Measurements from ENCODE around the gene MICOS13. TPM values are rescaled to one million over a fixed set of nuclear protein-coding genes. Genes with fewer than 3 reads are reported as not detected.
"Not testable (repeated sequence)": the region's sequence is repeated elsewhere in the genome, so short reads cannot be mapped to it uniquely, and the experiment has no call there.

MICOS13 gene
- total RNA-seq, 2 experiments from 2014 or later: 54.6 to 62.1 TPM

- POLR2A ChIA-PET: no interaction called here
- CTCF ChIA-PET: interaction anchor here (0.7 kb wide), 1 partner anchor 13 kb away, joined by 4 read pairs; no protein-coding TSS in a partner anchor
Measured at GRCh38 chr19:5705552-5705951, 25.2 kb upstream of the MICOS13 start.

- POLR2A ChIA-PET: interaction anchor here (0.6 kb wide), 1 partner anchor 13 kb away, joined by 4 read pairs; no protein-coding TSS in a partner anchor
- CTCF ChIA-PET: no interaction called here
Measured at GRCh38 chr19:5703819-5704818, 23.8 kb upstream of the MICOS13 start.

GRCh38 chr19:5702053-5702410, 21.7 kb upstream of the MICOS13 start:
- CTCF ChIA-PET, POLR2A ChIA-PET: not testable (repeated sequence)

- ChIA-PET CTCF (no interaction called here), POLR2A (interaction anchor here (0.7 to 2.1 kb wide), 2 partner anchors 9 to 38 kb away, joined by 4 to 7 read pairs; no protein-coding TSS in a partner anchor)
Measured at GRCh38 chr19:5700455-5701092, 20.3 kb upstream of the MICOS13 start.

GRCh38 chr19:5698635-5699422, 18.5 kb upstream of the MICOS13 start:
- ChIA-PET CTCF (interaction anchor here (1.0 to 1.1 kb wide), 2 partner anchors 9 to 11 kb away, joined by 3 read pairs; partner anchors contain the start of gene RPL36), POLR2A (interaction anchor here (1.4 to 2.1 kb wide), 2 partner anchors 8 to 20 kb away, joined by 4 to 7 read pairs; no protein-coding TSS in a partner anchor)

- CTCF ChIA-PET: interaction anchor here (1.1 kb wide), 1 partner anchor 10 kb away, joined by 3 read pairs; no protein-coding TSS in a partner anchor
- POLR2A ChIA-PET: interaction anchor here (1.4 kb wide), 1 partner anchor 21 kb away, joined by 4 read pairs; no protein-coding TSS in a partner anchor
Measured at GRCh38 chr19:5697890-5698634, 17.7 kb upstream of the MICOS13 start.

- CTCF ChIA-PET: no interaction called here
- POLR2A ChIA-PET: no interaction called here
Measured at GRCh38 chr19:5697022-5697889, 16.9 kb upstream of the MICOS13 start.

- ChIA-PET POLR2A (no interaction called here), CTCF (no interaction called here)
Measured at GRCh38 chr19:5696196-5697021, 16.1 kb upstream of the MICOS13 start.

GRCh38 chr19:5695649-5696195, 15.4 kb upstream of the MICOS13 start:
- CTCF ChIA-PET: interaction anchor here (1.2 kb wide), 1 partner anchor 19 kb away, joined by 8 read pairs; no protein-coding TSS in a partner anchor
- POLR2A ChIA-PET: no interaction called here

- ChIA-PET CTCF (interaction anchor here (1.2 to 1.7 kb wide), 2 partner anchors 20 to 23 kb away, joined by 5 to 8 read pairs; no protein-coding TSS in a partner anchor), POLR2A (interaction anchor here (0.6 kb wide), 1 partner anchor 14 kb away, joined by 10 read pairs; no protein-coding TSS in a partner anchor)
Measured at GRCh38 chr19:5694956-5695648, 14.8 kb upstream of the MICOS13 start.

GRCh38 chr19:5694167-5694955, 14.0 kb upstream of the MICOS13 start:
- ChIA-PET CTCF (interaction anchor here (1.2 to 1.7 kb wide), 2 partner anchors 20 to 24 kb away, joined by 5 to 8 read pairs; no protein-coding TSS in a partner anchor), POLR2A (interaction anchor here (0.5 to 2.0 kb wide), 4 partner anchors 15 to 46 kb away, joined by 3 to 10 read pairs (median 6); no protein-coding TSS in a partner anchor)

GRCh38 chr19:5693195-5694166, 13.2 kb upstream of the MICOS13 start:
- ChIA-PET CTCF (interaction anchor here (1.7 kb wide), 1 partner anchor 25 kb away, joined by 5 read pairs; no protein-coding TSS in a partner anchor), POLR2A (interaction anchor here (0.5 to 2.0 kb wide), 3 partner anchors 21 to 46 kb away, joined by 3 to 6 read pairs (median 5); no protein-coding TSS in a partner anchor)

GRCh38 chr19:5692723-5693194, 12.4 kb upstream of the MICOS13 start:
- ChIA-PET POLR2A (interaction anchor here (1.5 to 2.0 kb wide), 2 partner anchors 22 to 26 kb away, joined by 5 to 6 read pairs; no protein-coding TSS in a partner anchor), CTCF (no interaction called here)
